ENCODE results near the gene PKN2.

PKN2 gene

DNA sequence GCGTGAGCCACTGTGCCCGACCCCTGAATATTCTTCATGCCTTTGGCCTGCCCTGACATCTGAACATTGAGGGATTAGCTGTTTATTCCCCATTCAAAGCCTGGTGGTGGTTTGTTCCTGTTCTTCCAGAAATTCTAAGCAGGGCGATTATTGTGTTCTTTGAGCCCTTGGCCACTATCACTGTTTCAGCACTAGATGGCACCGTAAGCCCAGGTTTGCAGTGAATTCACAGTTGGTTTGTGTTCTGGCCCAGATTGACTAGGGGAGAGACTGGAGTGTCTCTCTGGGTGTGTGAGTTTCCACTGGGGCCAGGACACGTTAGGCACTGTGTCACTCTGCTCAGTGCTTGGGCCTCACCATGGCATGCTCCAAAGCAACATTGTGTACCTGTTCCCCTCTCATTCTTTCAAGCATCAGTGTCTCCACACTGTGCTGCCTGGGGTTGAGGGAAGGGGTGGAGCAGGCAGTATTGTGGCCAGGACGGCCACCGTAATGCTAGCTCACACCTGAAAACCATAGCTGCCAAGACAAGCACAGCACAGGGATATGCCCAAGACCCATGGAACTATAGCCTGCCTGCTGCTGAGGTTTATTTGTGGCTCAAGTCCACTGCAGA lies 52.7 kb downstream of the PKN2 start:
- no peak for DNase-seq

DNA sequence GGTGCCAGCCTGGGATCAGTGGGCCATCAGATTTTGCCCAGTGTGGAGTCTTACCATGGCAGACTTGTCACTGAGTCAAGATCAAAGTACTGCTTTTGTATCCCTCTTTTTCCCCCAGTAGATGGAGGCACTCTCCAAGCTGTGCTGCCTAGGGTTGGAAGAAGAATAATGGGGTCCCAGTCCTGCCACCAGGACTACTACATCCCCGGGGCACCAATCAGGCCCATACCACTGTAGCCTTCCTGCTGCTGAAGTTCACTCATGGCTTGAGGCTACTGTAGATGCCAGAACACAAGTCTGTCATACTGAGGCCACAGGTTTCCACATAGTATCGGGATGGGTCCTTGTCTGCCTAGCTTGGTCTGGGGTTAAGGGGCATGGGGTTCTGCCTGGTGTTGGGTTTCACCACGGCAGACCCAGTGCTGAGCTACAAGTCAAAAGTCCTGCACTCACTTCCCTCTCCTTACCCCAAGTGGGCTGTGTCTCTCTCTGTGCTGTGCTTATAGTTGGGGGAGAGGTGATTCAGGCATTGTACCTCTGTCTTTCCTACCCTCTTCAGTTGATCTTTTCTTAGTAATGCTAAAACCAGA lies 53.4 kb downstream of the PKN2 start:
- DNase-seq = no peak

DNA sequence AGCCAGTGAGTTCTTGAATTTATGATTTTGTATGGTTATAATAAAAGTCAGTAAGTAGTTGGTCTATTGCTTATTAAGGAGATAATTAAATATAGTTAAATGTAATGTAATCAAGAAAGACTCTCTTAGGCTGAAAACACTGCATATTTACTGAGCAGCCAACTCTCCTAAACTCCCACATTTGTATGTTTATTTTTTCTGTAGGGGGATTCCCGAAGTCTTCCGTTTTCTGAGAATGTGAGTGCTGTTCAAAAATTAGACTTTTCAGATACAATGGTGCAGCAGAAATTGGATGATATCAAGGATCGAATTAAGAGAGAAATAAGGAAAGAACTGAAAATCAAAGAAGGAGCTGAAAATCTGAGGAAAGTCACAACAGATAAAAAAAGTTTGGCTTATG lies 56.7 kb downstream of the PKN2 start:
- no peak for DNase-seq

DNA sequence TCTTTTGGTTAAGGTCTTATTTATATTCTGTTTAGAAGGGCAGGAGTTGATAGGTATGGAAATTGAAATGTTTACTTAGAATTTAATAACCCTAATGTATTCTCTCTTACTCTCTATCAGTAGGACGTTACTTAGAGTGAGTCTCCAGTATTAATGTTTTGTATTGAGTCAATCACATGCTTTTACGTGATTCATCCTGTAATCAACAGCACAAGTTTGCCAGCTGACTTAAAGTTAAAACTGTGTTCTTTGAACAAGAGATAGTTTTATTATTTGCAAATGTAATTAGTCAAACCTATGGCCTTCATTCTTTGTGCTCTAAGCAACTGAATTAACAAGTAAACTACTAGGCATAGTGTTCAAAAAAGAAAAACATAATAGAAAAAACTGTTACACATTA lies 57.3 kb downstream of the PKN2 start:
- DNase-seq = no peak

- no peak for DNase-seq
Measured at GRCh38 chr1:88742531-88742930, 58.5 kb downstream of the PKN2 start.

GRCh38 chr1:88744142-88744541 lies 60.1 kb downstream of the PKN2 start:
- no peak for DNase-seq

DNA sequence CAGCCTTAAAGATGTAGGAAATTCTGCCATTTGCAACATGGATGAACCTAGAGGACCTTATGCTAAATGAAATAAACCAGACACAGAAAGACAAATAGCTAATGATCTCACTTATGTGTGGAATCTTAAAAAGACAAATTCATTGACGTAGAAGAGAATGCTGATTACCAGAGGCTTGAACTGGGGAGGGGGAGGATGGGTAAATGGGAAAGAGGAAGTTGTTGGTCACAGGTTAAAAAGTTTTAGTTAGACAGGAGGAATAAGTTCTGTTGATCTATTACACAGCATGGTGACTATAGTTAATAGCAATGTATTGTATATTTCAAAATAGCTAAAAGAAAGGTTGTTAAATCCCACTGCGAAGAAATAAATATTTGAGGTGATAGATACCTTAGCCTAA lies 62.8 kb downstream of the PKN2 start:
- no peak for DNase-seq

GRCh38 chr1:88751714-88752113 lies 67.6 kb downstream of the PKN2 start:
- no peak for DNase-seq

GRCh38 chr1:88753506-88753905 lies 69.4 kb downstream of the PKN2 start:
- DNase-seq = no peak

DNA sequence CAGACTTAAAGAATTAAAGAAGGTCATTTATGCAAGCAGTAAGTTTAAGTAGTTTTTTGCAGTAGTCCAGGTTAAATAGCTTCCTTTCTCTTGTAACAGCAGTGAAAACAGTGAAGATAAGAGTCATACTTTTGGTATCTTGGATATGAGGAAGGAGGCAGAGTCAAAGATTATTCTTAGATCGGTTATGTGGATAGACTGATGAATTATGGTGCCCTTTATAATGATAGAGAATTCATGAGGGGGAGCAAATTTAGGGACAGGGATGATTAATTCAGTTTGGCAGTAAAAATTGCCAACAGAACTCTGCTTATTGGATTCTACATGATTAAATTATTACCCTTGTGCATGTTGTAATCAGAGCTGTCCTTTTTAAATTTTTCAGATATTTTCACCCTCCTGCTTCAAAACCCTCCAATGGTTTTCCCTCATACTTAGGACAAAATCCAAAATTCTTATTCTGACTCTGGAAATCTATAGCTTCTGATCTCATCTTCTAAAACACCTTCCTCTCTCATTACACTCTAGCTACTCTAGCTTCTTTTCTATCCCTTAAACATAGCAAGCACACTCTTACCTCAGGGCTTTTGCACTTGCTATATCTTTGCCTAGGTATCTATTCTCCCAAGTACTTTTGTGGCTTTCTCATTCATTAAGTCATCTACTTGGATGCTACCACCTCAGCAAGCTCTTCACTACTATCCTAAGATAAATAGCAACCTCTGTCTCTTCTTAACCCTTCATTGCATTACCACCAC lies 79.8 kb downstream of the PKN2 start:
- DNase-seq = no peak

- DNase-seq = no peak
Measured at GRCh38 chr1:88768187-88768586, 84.1 kb downstream of the PKN2 start.

DNA sequence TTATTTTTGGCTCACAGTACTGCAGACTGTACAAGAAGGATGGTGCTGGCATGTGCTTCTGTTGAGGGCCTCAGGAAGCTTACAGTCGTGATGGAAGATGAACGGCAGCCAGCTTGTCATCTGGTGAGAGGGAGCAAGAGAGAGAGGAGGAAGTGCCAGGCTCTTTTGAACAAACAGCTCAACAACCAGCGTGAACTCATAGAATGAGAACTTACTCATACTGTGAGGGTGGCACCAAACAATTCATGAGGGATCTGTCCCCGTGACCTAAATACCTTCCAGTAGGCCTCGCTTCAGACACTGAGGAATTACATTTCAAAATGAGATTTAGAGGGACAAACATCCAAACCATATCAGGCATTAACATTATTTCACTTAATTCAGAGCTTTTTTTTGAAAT lies 84.7 kb downstream of the PKN2 start:
- DNase-seq = no peak

DNA sequence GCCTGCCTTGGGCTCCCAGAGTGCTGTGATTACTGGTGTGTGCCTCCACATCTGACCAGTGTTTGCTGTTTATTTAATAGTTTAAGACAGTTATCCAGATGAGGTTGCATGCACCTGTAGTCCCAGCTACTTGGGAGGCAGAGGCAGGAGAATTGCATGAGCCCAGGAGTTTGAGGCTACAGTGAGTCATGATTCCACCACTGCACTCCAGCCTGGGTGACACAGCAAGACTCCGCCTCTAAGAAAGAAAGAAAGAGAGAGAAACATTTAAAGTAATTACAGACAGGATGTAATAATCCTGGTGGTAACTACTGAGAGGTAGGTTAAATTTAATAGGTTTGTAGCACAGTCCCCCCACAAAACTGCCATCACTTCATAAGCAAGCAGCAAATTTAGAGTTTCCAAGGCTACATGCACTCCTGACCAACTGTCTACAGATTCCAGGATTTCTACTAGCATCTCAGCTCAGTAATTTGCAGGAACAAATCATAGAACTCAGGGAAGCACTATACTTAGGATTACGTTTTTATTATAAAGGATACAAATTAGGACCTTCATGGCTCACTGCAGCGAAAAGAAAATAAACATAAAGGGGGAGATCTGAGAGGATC lies 89.6 kb downstream of the PKN2 start:
- DNase-seq = no peak

DNA sequence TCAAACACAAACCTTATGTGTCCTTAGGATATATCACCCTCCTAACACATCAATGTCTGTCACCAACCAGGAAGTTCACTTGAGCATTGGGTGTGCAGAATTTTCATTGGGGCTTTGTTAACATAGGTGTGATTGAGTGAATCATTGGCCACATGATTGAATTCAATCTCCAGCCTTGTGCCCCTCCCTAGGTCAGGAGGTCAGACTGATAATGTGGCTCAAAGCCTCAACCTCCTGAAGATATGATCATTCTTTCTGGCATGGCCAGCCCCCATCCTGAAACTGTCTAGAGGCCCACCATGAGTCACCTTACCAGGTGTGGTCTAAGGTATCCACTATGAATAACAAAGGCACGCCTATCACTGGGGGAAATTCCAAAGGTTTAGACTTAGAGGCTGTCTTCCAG lies 90.1 kb downstream of the PKN2 start:
- no peak for DNase-seq

GRCh38 chr1:88777604-88778149 lies 93.6 kb downstream of the PKN2 start:
- DNase-seq = no peak

DNA sequence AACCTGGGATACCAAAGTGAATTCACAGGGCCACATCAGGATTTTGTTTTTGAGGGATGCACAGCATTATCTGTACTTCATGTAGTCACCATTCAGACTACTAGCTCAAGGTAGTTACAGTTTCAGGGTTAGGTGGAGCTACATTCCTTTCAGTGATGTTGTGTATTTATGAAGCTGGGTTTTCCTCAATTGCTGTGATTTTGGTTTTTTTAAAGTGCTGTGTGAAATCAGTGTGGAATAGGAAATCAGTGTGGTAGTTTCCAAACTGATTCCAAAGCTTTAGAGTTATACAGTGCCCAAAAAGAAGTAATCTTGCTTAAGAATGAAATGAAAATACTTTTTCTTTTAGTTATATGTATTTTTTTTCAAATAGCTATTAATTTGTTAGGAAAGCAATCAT lies 95.8 kb downstream of the PKN2 start:
- DNase-seq = no peak

DNA sequence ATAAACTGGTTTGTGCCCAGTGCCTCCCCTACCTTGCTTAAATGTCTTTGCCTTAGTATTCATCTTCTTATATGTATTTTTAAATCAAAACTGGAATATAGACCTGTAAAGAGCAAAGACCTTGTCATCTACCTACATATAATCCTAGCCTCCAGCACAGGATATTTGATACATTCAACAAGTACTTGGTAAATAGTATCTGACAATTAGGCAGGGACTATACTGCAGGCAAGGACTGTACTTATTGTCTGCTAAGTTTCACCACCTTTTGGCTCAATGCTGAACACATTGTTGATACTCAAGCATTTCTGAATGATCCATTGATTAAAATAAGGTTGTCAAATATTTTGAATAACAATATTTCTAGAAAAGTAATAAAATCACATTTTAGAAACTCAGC lies 96.4 kb downstream of the PKN2 start:
- no peak for DNase-seq

DNA sequence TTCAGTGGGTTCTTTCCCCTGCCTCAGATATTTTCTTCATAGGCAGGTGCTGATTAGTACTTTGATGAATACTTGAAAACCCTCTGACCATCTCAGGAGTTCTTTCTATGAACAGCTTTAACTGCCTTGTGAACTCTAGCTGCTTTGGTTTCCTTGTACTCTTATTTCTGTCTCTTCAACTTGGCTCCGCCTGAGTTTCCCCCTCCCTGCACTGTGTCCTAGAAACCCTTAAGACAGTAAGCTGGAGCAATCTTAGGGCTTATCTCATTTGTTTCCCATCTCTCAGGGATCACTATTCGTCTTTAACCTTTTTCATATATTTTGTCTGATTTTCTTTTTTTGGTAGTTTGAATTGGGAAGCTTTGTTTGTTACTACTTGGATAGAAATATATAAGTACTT lies 99.1 kb downstream of the PKN2 start:
- DNase-seq = no peak

- no peak for DNase-seq
Measured at GRCh38 chr1:88784551-88784950, 100.5 kb downstream of the PKN2 start.

DNA sequence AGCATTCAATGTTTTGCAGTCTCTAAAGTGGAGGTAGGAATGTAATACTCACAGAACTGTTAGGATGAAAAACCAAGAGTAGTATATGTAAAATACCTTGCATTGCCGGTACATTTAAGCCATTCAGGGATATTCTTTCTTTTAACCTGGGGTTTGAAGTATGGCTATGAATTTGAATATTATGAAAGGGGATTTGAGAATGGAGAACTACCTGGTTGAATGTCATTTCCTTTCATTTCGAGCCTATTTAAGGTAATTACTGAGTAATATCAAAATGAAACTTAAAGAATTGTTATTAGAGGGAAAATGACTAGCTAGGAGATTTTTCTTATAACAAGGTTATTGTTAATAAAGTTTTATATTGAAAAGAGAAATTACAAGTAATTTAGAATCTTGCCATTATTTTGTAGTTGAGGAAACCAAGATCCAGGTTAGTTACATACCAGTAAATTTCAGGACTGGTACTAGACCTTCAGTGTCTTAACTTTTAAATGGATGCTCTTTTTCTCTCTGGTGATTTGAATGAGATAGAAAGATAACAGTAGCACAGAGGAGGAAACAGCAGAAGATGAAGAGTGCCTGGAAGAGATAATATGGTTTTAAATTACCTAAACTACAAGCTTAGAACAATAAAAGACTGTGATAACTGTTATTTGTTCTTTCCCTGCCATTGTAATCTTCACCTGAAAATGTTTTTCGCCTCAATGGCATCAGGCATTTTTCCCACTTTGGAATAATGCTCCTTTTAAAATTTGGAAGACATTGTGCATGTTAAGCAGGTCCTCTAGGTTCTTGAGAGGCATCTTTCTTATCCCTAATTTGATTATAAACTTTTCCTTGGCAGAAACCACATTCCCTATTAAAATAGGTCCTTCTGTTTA lies 103.2 kb downstream of the PKN2 start:
- no peak for DNase-seq

DNA sequence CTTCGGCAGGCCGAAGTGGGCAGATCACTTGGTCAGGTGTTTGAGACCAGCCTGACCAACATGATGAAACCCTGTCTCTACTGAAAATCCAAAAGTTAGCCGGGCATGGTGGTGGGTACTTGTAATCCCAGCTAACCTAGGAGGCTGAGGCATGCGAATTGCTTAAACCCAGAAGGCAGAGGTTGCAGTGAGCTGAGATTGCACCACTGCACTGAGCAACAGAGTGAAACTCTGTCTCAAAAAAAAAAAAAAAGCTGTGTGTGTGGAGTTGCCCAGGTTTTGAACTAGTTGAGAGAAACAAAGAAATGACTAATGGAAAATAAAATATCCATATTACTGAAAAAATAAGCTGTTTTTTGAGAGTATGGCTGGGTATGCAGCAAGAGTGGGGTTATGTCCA lies 107.1 kb downstream of the PKN2 start:
- no peak for DNase-seq

- no peak for DNase-seq
Measured at GRCh38 chr1:88799491-88799890, 115.4 kb downstream of the PKN2 start.
